Stimulated activated effector memory CD8-positive, alpha-beta T cell treated with anti-CD3 and anti-CD28 coated beads, Interleukin-12 subunit alpha, Interleukin-12 subunit beta, amount 100 ng/mL, for 72 hours (primary cell): ENCODE data around the gene CFAP221.
A peak's percentile ranks its signal among the peaks of the same experiment; 100 is the strongest.

Source experiments
- ATAC-seq: fragments of 150-1000 bp; cut with Tn5 transposase; 2 replicates; pipeline ENCODE4 v1.10.0; 2021
- DNase-seq, 2 donors: peaks; one replicate each; pipeline ENCODE4 v3.0.0; 2021 to 2022; ENCODE audit warnings: low spot score in 2 of 2
- H3K27ac Mint-ChIP-seq: one replicate; pipeline ENCODE4 v1.8.0; 2022; ENCODE audit warnings: mild to moderate bottlenecking, mixed read lengths
- H3K36me3 Mint-ChIP-seq: one replicate; pipeline ENCODE4 v1.8.0; 2022; ENCODE audit warnings: mild to moderate bottlenecking, mixed read lengths
- H3K4me1 Mint-ChIP-seq: one replicate; pipeline ENCODE4 v1.8.0; 2022; ENCODE audit warnings: mixed read lengths
- H3K4me3 Mint-ChIP-seq: one replicate; pipeline ENCODE4 v1.8.0; 2022; ENCODE audit warnings: mild to moderate bottlenecking, mixed read lengths
- H3K9me3 Mint-ChIP-seq: one replicate; pipeline ENCODE4 v1.8.0; 2022; ENCODE audit warnings: mixed read lengths

The CFAP221 gene

GRCh38 chr2:119638685-119639554, 94.7 kb downstream of the CFAP221 start:
- no peak for ATAC-seq
- no peak overlapping the region for H3K27ac Mint-ChIP-seq
- no peak for DNase-seq
- no peaks in the 10 kb centered on the region for H3K9me3 Mint-ChIP-seq
- H3K36me3 Mint-ChIP-seq = no peaks in the 10 kb centered on the region
- H3K4me1 Mint-ChIP-seq = no peaks in the 10 kb centered on the region
- no peak overlapping the region for H3K4me3 Mint-ChIP-seq

GRCh38 chr2:119641562-119642258, 97.5 kb downstream of the CFAP221 start:
- H3K9me3 Mint-ChIP-seq = no peaks in the 10 kb centered on the region
- ATAC-seq = peak; percentile 91
- no peaks in the 10 kb centered on the region for H3K36me3 Mint-ChIP-seq
- H3K27ac Mint-ChIP-seq = no peak overlapping the region
- DNase-seq = peak; percentile 61 to 82
- no peak overlapping the region for H3K4me3 Mint-ChIP-seq
- no peaks in the 10 kb centered on the region for H3K4me1 Mint-ChIP-seq

GRCh38 chr2:119644186-119644585, 99.9 kb downstream of the CFAP221 start:
- no peaks in the 10 kb centered on the region for H3K4me1 Mint-ChIP-seq
- H3K27ac Mint-ChIP-seq = no peak overlapping the region
- ATAC-seq (no peak), DNase-seq (no peak)
- no peak overlapping the region for H3K4me3 Mint-ChIP-seq
- no peaks in the 10 kb centered on the region for H3K9me3 Mint-ChIP-seq
- H3K36me3 Mint-ChIP-seq = no peaks in the 10 kb centered on the region

GRCh38 chr2:119645173-119645855, 101.1 kb downstream of the CFAP221 start:
- no peaks in the 10 kb centered on the region for H3K4me1 Mint-ChIP-seq
- ATAC-seq = no peak

GRCh38 chr2:119646149-119646548, 101.9 kb downstream of the CFAP221 start:
- ATAC-seq (no peak), DNase-seq (no peak)
- Mint-ChIP-seq H3K36me3 (no peaks in the 10 kb centered on the region), H3K9me3 (no peaks in the 10 kb centered on the region), H3K4me3 (no peak overlapping the region), H3K27ac (no peak overlapping the region), H3K4me1 (no peaks in the 10 kb centered on the region)

More at GRCh38 chr2:119645173-119645855, 101.1 kb downstream of the CFAP221 start:
- no peak overlapping the region for H3K4me3 Mint-ChIP-seq
- H3K9me3 Mint-ChIP-seq = no peaks in the 10 kb centered on the region
- no peak for DNase-seq
- no peak overlapping the region for H3K27ac Mint-ChIP-seq
- H3K36me3 Mint-ChIP-seq = no peaks in the 10 kb centered on the region

GRCh38 chr2:119647440-119648169, 103.4 kb downstream of the CFAP221 start:
- Mint-ChIP-seq H3K4me1 (no peaks in the 10 kb centered on the region), H3K27ac (no peak overlapping the region), H3K9me3 (no peaks in the 10 kb centered on the region), H3K36me3 (no peaks in the 10 kb centered on the region), H3K4me3 (no peak overlapping the region)
- DNase-seq (no peak), ATAC-seq (no peak)

- H3K9me3 Mint-ChIP-seq = no peaks in the 10 kb centered on the region
- H3K27ac Mint-ChIP-seq = no peak overlapping the region
- no peaks in the 10 kb centered on the region for H3K4me1 Mint-ChIP-seq
- ATAC-seq (no peak), DNase-seq (no peak)
- no peaks in the 10 kb centered on the region for H3K36me3 Mint-ChIP-seq
- H3K4me3 Mint-ChIP-seq = no peak overlapping the region
These were observed 105.2 kb downstream of the CFAP221 start for GRCh38 chr2:119649364-119649917.

GRCh38 chr2:119650206-119650605, 106.0 kb downstream of the CFAP221 start:
- no peak overlapping the region for H3K27ac Mint-ChIP-seq
- no peaks in the 10 kb centered on the region for H3K36me3 Mint-ChIP-seq
- H3K9me3 Mint-ChIP-seq = no peaks in the 10 kb centered on the region
- ATAC-seq (no peak), DNase-seq (no peak)
- H3K4me3 Mint-ChIP-seq = no peak overlapping the region
- no peaks in the 10 kb centered on the region for H3K4me1 Mint-ChIP-seq

- ATAC-seq = no peak
- no peak overlapping the region for H3K4me3 Mint-ChIP-seq
- H3K36me3 Mint-ChIP-seq = no peaks in the 10 kb centered on the region
- DNase-seq = no peak
- no peaks in the 10 kb centered on the region for H3K4me1 Mint-ChIP-seq
- no peak overlapping the region for H3K27ac Mint-ChIP-seq
- H3K9me3 Mint-ChIP-seq = no peaks in the 10 kb centered on the region
These were observed 106.7 kb downstream of the CFAP221 start for GRCh38 chr2:119650846-119651370.

GRCh38 chr2:119657466-119658145, 113.4 kb downstream of the CFAP221 start:
- H3K27ac Mint-ChIP-seq = no peak overlapping the region
- H3K4me1 Mint-ChIP-seq = peaks cover 8% of the 10 kb centered on the region
- DNase-seq (no peak), ATAC-seq (no peak)
- no peaks in the 10 kb centered on the region for H3K9me3 Mint-ChIP-seq
- no peaks in the 10 kb centered on the region for H3K36me3 Mint-ChIP-seq
- H3K4me3 Mint-ChIP-seq = no peak overlapping the region

GRCh38 chr2:119659601-119660342, 115.5 kb downstream of the CFAP221 start:
- peak in 1 of 2 donors; percentile 20 for DNase-seq
- H3K4me1 Mint-ChIP-seq = peaks cover 18% of the 10 kb centered on the region
- H3K9me3 Mint-ChIP-seq = no peaks in the 10 kb centered on the region
- H3K4me3 Mint-ChIP-seq = no peak overlapping the region
- H3K27ac Mint-ChIP-seq = peak overlapping the region; percentile 30
- H3K36me3 Mint-ChIP-seq = no peaks in the 10 kb centered on the region
- no peak for ATAC-seq

- Mint-ChIP-seq H3K27ac (no peak overlapping the region), H3K9me3 (no peaks in the 10 kb centered on the region), H3K4me1 (peaks cover 18% of the 10 kb centered on the region), H3K36me3 (no peaks in the 10 kb centered on the region), H3K4me3 (no peak overlapping the region)
- DNase-seq = no peak
- ATAC-seq = no peak
These were observed 116.1 kb downstream of the CFAP221 start for GRCh38 chr2:119660343-119660658.

GRCh38 chr2:119662297-119662696, 118.0 kb downstream of the CFAP221 start:
- no peak overlapping the region for H3K4me3 Mint-ChIP-seq
- peaks cover 18% of the 10 kb centered on the region for H3K4me1 Mint-ChIP-seq
- H3K9me3 Mint-ChIP-seq = no peaks in the 10 kb centered on the region
- no peak for DNase-seq
- H3K27ac Mint-ChIP-seq = no peak overlapping the region
- H3K36me3 Mint-ChIP-seq = no peaks in the 10 kb centered on the region
- no peak for ATAC-seq

- no peak for DNase-seq
- Mint-ChIP-seq H3K4me3 (no peak overlapping the region), H3K4me1 (peaks cover 5% of the 10 kb centered on the region), H3K27ac (no peak overlapping the region), H3K36me3 (no peaks in the 10 kb centered on the region), H3K9me3 (no peaks in the 10 kb centered on the region)
- no peak for ATAC-seq
These were observed 124.3 kb downstream of the CFAP221 start for GRCh38 chr2:119668546-119668945.
